ENCODE data around the gene GDF2.

DNA sequence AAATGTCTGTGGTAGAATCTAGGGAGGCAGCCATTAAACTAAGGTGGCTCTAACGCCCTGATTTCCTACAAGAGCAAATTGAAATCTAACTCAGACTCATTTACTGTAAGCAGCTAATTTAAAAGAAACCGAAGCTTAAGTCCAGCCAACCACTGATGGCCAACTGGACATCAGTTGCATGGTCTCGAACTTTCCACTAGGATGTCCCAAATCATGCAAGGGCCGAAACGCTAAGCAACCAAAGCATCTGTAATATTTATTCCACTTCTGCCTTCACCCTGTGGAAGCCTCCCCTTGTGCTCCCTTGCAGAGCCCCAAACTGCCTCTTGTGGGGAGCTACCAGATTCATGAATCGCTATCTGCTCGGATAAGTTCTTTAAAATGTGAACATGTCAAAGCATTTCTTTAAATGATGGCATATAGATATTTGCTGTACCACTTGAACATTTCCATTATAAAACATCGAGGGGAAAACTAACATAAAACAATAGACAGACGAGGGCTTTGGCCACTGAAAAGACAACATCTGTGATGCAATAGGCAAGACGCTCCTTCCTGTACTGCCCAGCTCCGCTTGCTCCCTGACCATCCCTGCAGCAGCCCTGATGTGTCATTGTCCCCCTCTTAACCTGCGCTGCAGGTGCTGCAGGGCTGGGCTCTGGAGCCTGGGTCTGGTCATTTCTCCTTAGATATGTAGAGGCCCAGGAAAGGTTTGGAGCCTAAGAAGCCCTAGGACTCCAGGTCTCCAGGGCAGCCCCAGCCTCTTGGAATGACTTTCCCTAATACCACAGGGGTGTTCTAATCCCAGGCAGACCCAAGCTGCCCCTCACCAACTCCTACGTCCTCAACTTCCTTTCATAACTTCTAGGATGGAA, 23.0 kb downstream of the GDF2 start:
- TF ChIP-seq EZH2 (IDR thresholded peaks at IDR 0.05; ENCODE audit: borderline replicate concordance, low read depth, low read length, poor library complexity, severe bottlenecking) (no peak), CTCF (conservative IDR thresholded peaks at IDR 0.05; ENCODE audit: low read depth, low read length) (no peak)
